H1 (cell line): ENCODE measurements around the gene SPDYC. TPM values are rescaled to one million over a fixed set of nuclear protein-coding genes. Genes with fewer than 3 reads are reported as not detected.

Experiments
- CTCF ChIA-PET: fragments of 300-600 bp; sonication (Branson Sonifier 250); formaldehyde crosslinking; loops from one replicate; lab custom pipeline; 2021; ENCODE audit not compliant: partially characterized antibody; lab: Charles Lee
- POLR2A ChIA-PET: fragments of 300-600 bp; sonication (Branson Sonifier 250); formaldehyde crosslinking; loops from one replicate; lab custom pipeline; 2021; ENCODE audit warnings: inconsistent platforms; ENCODE audit not compliant: partially characterized antibody; lab: Charles Lee
- DNase-seq, 2 experiments: peaks; one replicate each; pipeline versions ENCODE4 v3.0.0 to v3.0.0-alpha.2; 2010 to 2022; ENCODE audit warnings: low spot score in 2 of 2, low read depth in 1 of 2, mixed read lengths in 1 of 2
- FAIRE-seq: peaks from 2 replicates; lab custom pipeline; 2011; peaks lifted over from hg19 to GRCh38; lab: Jason Lieb, UNC
- H2AFZ ChIP-seq: 2 replicates; pipeline ENCODE4 v1.8.1; 2012; ENCODE audit warnings: low read length, inconsistent platforms
- H2AK5ac ChIP-seq: 2 replicates; pipeline ENCODE4 v1.6.1; 2013; ENCODE audit warnings: low read depth, low read length
- H2BK120ac ChIP-seq: replicated peaks from 2 replicates; pipeline ENCODE3; 2013; ENCODE audit warnings: low read depth, low read length, inconsistent platforms
- H2BK12ac ChIP-seq: 2 replicates; pipeline ENCODE4 v1.6.1; 2013; ENCODE audit warnings: low read depth, low read length
- H2BK15ac ChIP-seq: 2 replicates; pipeline ENCODE4 v1.6.1; 2013; ENCODE audit warnings: low read length
- H2BK20ac ChIP-seq: 2 replicates; pipeline ENCODE4 v1.6.1; 2013; ENCODE audit warnings: low read length
- H2BK5ac ChIP-seq: 2 replicates; pipeline ENCODE4 v1.6.1; 2013; ENCODE audit warnings: low read depth, low read length
- H3K14ac ChIP-seq: 2 replicates; pipeline ENCODE4 v1.6.1; 2013; ENCODE audit warnings: inconsistent platforms; ENCODE audit not compliant: insufficient read length
- H3K18ac ChIP-seq: 2 replicates; pipeline ENCODE4 v1.6.1; 2013; ENCODE audit warnings: low read length; ENCODE audit errors: extremely low read depth
- H3K23ac ChIP-seq: 2 replicates; pipeline ENCODE4 v1.6.1; 2013; ENCODE audit warnings: inconsistent platforms; ENCODE audit not compliant: insufficient read length
- H3K23me2 ChIP-seq: 2 replicates; pipeline ENCODE4 v1.6.1; 2013; ENCODE audit warnings: low read depth, low read length
- H3K27ac ChIP-seq: 2 replicates; pipeline ENCODE4 v1.6.1; 2011; ENCODE audit warnings: low read depth, low read length, inconsistent platforms
- H3K27me3 ChIP-seq, 4 experiments: replicated peaks in 1 of 4; 1 replicate in 1 of 4; 2 replicates in 3 of 4; pipeline versions ENCODE4 v1.6.1 to v1.8.1; 2011 to 2013; ENCODE audit warnings: low read length in 3 of 4, mild to moderate bottlenecking in 3 of 4, inconsistent platforms in 2 of 4, mixed read lengths in 2 of 4, moderate library complexity in 1 of 4; ENCODE audit not compliant: control insufficient read depth in 3 of 4, insufficient read depth in 3 of 4; ENCODE audit errors: extremely low read depth in 1 of 4
- H3K36me3 ChIP-seq, 4 experiments: 2 replicates each; pipeline versions ENCODE4 v1.6.1 to v1.8.1; 2011 to 2013; ENCODE audit warnings: mild to moderate bottlenecking in 4 of 4, low read length in 3 of 4, moderate library complexity in 2 of 4, control low read depth in 1 of 4, inconsistent platforms in 1 of 4; ENCODE audit not compliant: insufficient read depth in 4 of 4, control insufficient read depth in 2 of 4
- H3K4ac ChIP-seq: replicated peaks from 2 replicates; pipeline ENCODE3; 2013; ENCODE audit warnings: low read length, low read depth, mixed read lengths, inconsistent platforms; ENCODE audit not compliant: insufficient read length
- H3K4me1 ChIP-seq, 4 experiments: replicated peaks in 1 of 4; 1 replicate in 1 of 4; 2 replicates in 3 of 4; pipeline versions ENCODE4 v1.6.1 to v1.8.1; 2011 to 2013; ENCODE audit warnings: low read length in 3 of 4, inconsistent platforms in 2 of 4, mixed read lengths in 1 of 4; ENCODE audit not compliant: insufficient read depth in 4 of 4, control insufficient read depth in 3 of 4
- H3K4me2 ChIP-seq, 2 experiments: 2 replicates each; pipeline versions ENCODE4 v1.6.1 to v1.8.1; 2011 to 2013; ENCODE audit warnings: low read depth in 2 of 2, low read length in 2 of 2, control low read depth in 1 of 2, inconsistent platforms in 1 of 2, mild to moderate bottlenecking in 1 of 2; ENCODE audit not compliant: insufficient read depth in 1 of 2
- H3K4me3 ChIP-seq, 4 experiments: fragments of 200-600, 300-600 bp in 1 of 4; sonication (generic), shearing (Covaris generic), sonication (Bioruptor Twin) in 1 of 4; 2 replicates each; pipeline versions ENCODE4 v1.5.1 to v1.8.1; 2011 to 2016; ENCODE audit warnings: low read length in 4 of 4, low read depth in 3 of 4, control low read depth in 2 of 4, inconsistent platforms in 2 of 4, mild to moderate bottlenecking in 2 of 4, mixed read lengths in 1 of 4, moderate library complexity in 1 of 4; ENCODE audit not compliant: insufficient read depth in 2 of 4; ENCODE audit errors: extremely low read depth in 1 of 4
- H3K56ac ChIP-seq: replicated peaks from 2 replicates; pipeline ENCODE3; 2013; ENCODE audit warnings: low read depth, mild to moderate bottlenecking, mixed read lengths, low read length, inconsistent platforms; ENCODE audit not compliant: insufficient read length
- H3K79me1 ChIP-seq: 2 replicates; pipeline ENCODE4 v1.6.1; 2013; ENCODE audit warnings: low read depth, low read length, control low read depth
- H3K79me2 ChIP-seq, 2 experiments: 2 replicates each; pipeline versions ENCODE4 v1.6.1 to v1.8.1; 2012 to 2013; ENCODE audit warnings: low read length in 2 of 2, mild to moderate bottlenecking in 2 of 2, inconsistent platforms in 1 of 2; ENCODE audit not compliant: insufficient read depth in 2 of 2, control insufficient read depth in 1 of 2
- H3K9ac ChIP-seq, 4 experiments: replicated peaks in 1 of 4; 1 replicate in 1 of 4; 2 replicates in 3 of 4; pipeline versions ENCODE4 v1.6.1 to v1.8.1; 2011 to 2013; ENCODE audit warnings: low read depth in 3 of 4, low read length in 3 of 4, control low read depth in 2 of 4, mild to moderate bottlenecking in 2 of 4, moderate library complexity in 2 of 4, inconsistent platforms in 1 of 4; ENCODE audit errors: extremely low read depth in 1 of 4
- H3K9me3 ChIP-seq, 2 experiments: 2 replicates each; pipeline versions ENCODE4 v1.6.1 to v1.8.1; 2012 to 2013; ENCODE audit warnings: mild to moderate bottlenecking in 2 of 2, moderate library complexity in 2 of 2, control low read depth in 1 of 2, inconsistent platforms in 1 of 2, low read depth in 1 of 2, low read length in 1 of 2, mixed read lengths in 1 of 2; ENCODE audit not compliant: insufficient read depth in 2 of 2
- H4K20me1 ChIP-seq, 2 experiments: replicated peaks in 1 of 2; 2 replicates each; pipeline versions ENCODE3 to v1.8.1; 2011 to 2013; ENCODE audit warnings: inconsistent platforms in 2 of 2, low read length in 2 of 2, mild to moderate bottlenecking in 1 of 2; ENCODE audit not compliant: insufficient read depth in 2 of 2, control insufficient read depth in 1 of 2
- H4K5ac ChIP-seq: 2 replicates; pipeline ENCODE4 v1.6.1; 2013; ENCODE audit warnings: low read length, low read depth, mixed read lengths, inconsistent platforms; ENCODE audit not compliant: insufficient read length
- H4K8ac ChIP-seq: 2 replicates; pipeline ENCODE4 v1.8.0; 2013; ENCODE audit warnings: mild to moderate bottlenecking, moderate library complexity, low read length, inconsistent platforms; ENCODE audit not compliant: insufficient read depth; ENCODE audit errors: extremely low read depth
- H4K91ac ChIP-seq: replicated peaks from 2 replicates; pipeline ENCODE3; 2013; ENCODE audit warnings: low read length, mixed read lengths, inconsistent platforms; ENCODE audit not compliant: insufficient read length
- CBX8 ChIP-seq: fragments of 300-800, 300-1000 bp; sonication (generic); IDR thresholded peaks from 2 replicates; pipeline ENCODE4 v1.7.1; 2016; ENCODE audit warnings: low read depth, low read length, borderline replicate concordance
- CHD1 ChIP-seq: IDR thresholded peaks from 2 replicates; pipeline ENCODE4 v1.6.1; 2012; ENCODE audit warnings: low read depth, low read length, improper control_type of control experiment
- CTBP2 ChIP-seq: IDR thresholded peaks from 2 replicates; pipeline ENCODE4 v1.7.0; 2011; ENCODE audit warnings: borderline replicate concordance, mild to moderate bottlenecking, moderate library complexity, mixed read lengths, low read length; ENCODE audit not compliant: insufficient read depth, insufficient read length
- EZH2 ChIP-seq: fragments of 200-600 bp; sonication (generic); IDR thresholded peaks from 2 replicates; pipeline ENCODE4 v1.7.1; 2012; ENCODE audit warnings: low read depth, mild to moderate bottlenecking, moderate library complexity, low read length, inconsistent platforms; ENCODE audit not compliant: severe bottlenecking
- GTF2F1 ChIP-seq: IDR thresholded peaks from 2 replicates; pipeline ENCODE4 v1.6.1; 2012; ENCODE audit warnings: low read depth, low read length, improper control_type of control experiment, borderline replicate concordance
- JUND ChIP-seq: IDR thresholded peaks from 2 replicates; pipeline ENCODE4 v1.6.1; 2011; ENCODE audit warnings: mild to moderate bottlenecking, improper control_type of control experiment, low read length
- MAFK ChIP-seq: IDR thresholded peaks from 2 replicates; pipeline ENCODE4 v1.6.1; 2012; ENCODE audit warnings: low read depth, mild to moderate bottlenecking, improper control_type of control experiment, low read length
- MAX ChIP-seq: IDR thresholded peaks from 2 replicates; pipeline ENCODE4 v1.6.1; 2012; ENCODE audit warnings: inconsistent platforms
- RFX5 ChIP-seq: IDR thresholded peaks from 2 replicates; pipeline ENCODE4 v1.6.1; 2011; ENCODE audit warnings: low read depth, low read length, improper control_type of control experiment, borderline replicate concordance
- RNF2 ChIP-seq: fragments of 200-900, 300-1000 bp; sonication (generic); IDR thresholded peaks from 2 replicates; pipeline ENCODE4 v1.7.1; 2016; ENCODE audit warnings: borderline replicate concordance, low read depth, mild to moderate bottlenecking, antibody characterized with exemption, low read length; ENCODE audit not compliant: poor library complexity, severe bottlenecking; ENCODE audit errors: missing control alignments
- SIRT6 ChIP-seq: IDR thresholded peaks from one replicate; pipeline ENCODE4 v1.7.1; 2012; ENCODE audit warnings: low read length, inconsistent platforms
- TBP ChIP-seq: IDR thresholded peaks from 2 replicates; pipeline ENCODE4 v1.6.1; 2011; ENCODE audit warnings: low read depth, low read length, improper control_type of control experiment
- YY1 ChIP-seq: IDR thresholded peaks from 2 replicates; pipeline ENCODE4 v1.6.1; 2011; ENCODE audit warnings: low read depth, mild to moderate bottlenecking, low read length
- ZNF274 ChIP-seq: IDR thresholded peaks from 2 replicates; pipeline ENCODE4 v1.7.0; 2012; ENCODE audit warnings: low read length, borderline replicate concordance; ENCODE audit errors: extremely low read depth
- WGBS, 2 experiments: shearing (Covaris generic) in 1 of 2; methylation state at CpG; one replicate each; pipeline versions ENCODE4 v1.1.6 to v1.1.7; 2013 to 2015; ENCODE audit warnings: low lambda C conversion rate in 2 of 2, mixed read lengths in 2 of 2, inconsistent platforms in 1 of 2, low coverage in 1 of 2, missing lambda C conversion rate in 1 of 2; ENCODE audit not compliant: insufficient replicate concordance in 2 of 2, insufficient coverage in 1 of 2, insufficient read length in 1 of 2; ENCODE audit errors: extremely low coverage in 1 of 2, missing lambda C conversion rate in 1 of 2; 5-methylcytosine and 5-hydroxymethylcytosine counted together
- polyA plus RNA-seq, 7 experiments: library from polyadenylated mRNA; depleted of rRNA in 3 of 7; stranded (reverse) in 5 of 7; unstranded in 2 of 7; fragments of >200 nt in 5 of 7; fragments of 200-250 nt in 2 of 7; gene quantifications; 1 replicate in 5 of 7; 2 replicates in 1 of 7; 4 replicates in 1 of 7; pipeline versions ENCODE4 v1.2.1 to v1.2.3, GENCODE V29; 2011 to 2013; ENCODE audit warnings: missing spikeins in 2 of 7, mixed read lengths in 2 of 7
- total RNA-seq: library from RNA; stranded (reverse); fragmentation: NEBNext Ultra II Directional; extraction: Animal tissue kit (Norgen Biotek cat#: 25700); gene quantifications from 2 replicates; pipeline ENCODE4 v1.2.1, GENCODE V29; 2021

Gene SPDYC
- total and polyA plus RNA-seq, 2 of the 8 experiments (the other 6 are each of a cell fraction or from before 2014, with no cell fraction given), result 0.15 TPM; not detected in 1

- Histone ChIP-seq H3K4ac (no peak overlapping the region), H3K56ac (no peak overlapping the region), H4K91ac (no peak overlapping the region), H2BK12ac (no peak overlapping the region), H2BK5ac (no peak overlapping the region), H3K23me2 (no peaks in the 10 kb centered on the region; the same call in 1 of the 2 replicates), H2BK20ac (no peak overlapping the region), H3K4me3 (no peak overlapping the region), H2AFZ (no peak overlapping the region), H3K79me2 (no peaks in the 10 kb centered on the region), H3K79me1 (no peaks in the 10 kb centered on the region), H4K8ac (no peak overlapping the region), H3K4me2 (no peak overlapping the region), H3K36me3 (no peaks in the 10 kb centered on the region), H4K20me1 (no peaks in the 10 kb centered on the region), H2BK15ac (no peak overlapping the region), H4K5ac (no peak overlapping the region), H3K14ac (no peak overlapping the region), H3K27ac (no peak overlapping the region), H3K23ac (no peak overlapping the region), H3K9ac (no peak overlapping the region), H2AK5ac (no peak overlapping the region), H3K27me3 (no peaks in the 10 kb centered on the region), H3K4me1 (peaks cover 0 to 6% (median 1%) of the 10 kb centered on the region in 4 experiments; a peak in 2 of 7 replicates), H3K9me3 (no peaks in the 10 kb centered on the region), H3K18ac (no peak overlapping the region), H2BK120ac (no peak overlapping the region)
- CTCF ChIA-PET, result interaction anchor here (1.2 kb wide), 1 partner anchor 56 kb away, joined by 3 read pairs; no protein-coding TSS in a partner anchor
- no peak for DNase-seq
- POLR2A ChIA-PET, result interaction anchor here (1.2 to 2.6 kb wide), 2 partner anchors 45 to 46 kb away, joined by 4 to 7 read pairs; partner anchors contain the start of genes FAU and MRPL49
- 90% methylated on average over 3 of the region's 3 CpGs; no CpG with 5 or more reads in 1 of the 2 experiments for WGBS, 2 experiments
- no peak for FAIRE-seq
- no peak for TF ChIP-seq GTF2F1
- no peak for TF ChIP-seq MAX
- no peak for TF ChIP-seq CTBP2
- TF ChIP-seq RNF2, result no peak
- no peak for TF ChIP-seq YY1
- no peak for TF ChIP-seq RFX5
- TF ChIP-seq CHD1, result no peak
- no peak for TF ChIP-seq MAFK
- TF ChIP-seq JUND, result no peak
- no peak for TF ChIP-seq EZH2
- TF ChIP-seq SIRT6, result no peak
- TF ChIP-seq ZNF274, result no peak
- TF ChIP-seq TBP, result no peak
- TF ChIP-seq CBX8, result no peak
Observed at GRCh38 chr11:65166893-65167292, 3.1 kb upstream of the SPDYC start.
